GM19240 (cell line): ENCODE data around the gene MYH9.
"Not testable (repeated sequence)": the region's sequence is repeated elsewhere in the genome, so short reads cannot be mapped to it uniquely, and the experiment has no call there.

Experiments
- DNase-seq: peaks from one replicate; pipeline ENCODE4 v3.0.0; 2011; ENCODE audit warnings: low spot score; ENCODE audit not compliant: insufficient read length

MYH9 gene

DNA sequence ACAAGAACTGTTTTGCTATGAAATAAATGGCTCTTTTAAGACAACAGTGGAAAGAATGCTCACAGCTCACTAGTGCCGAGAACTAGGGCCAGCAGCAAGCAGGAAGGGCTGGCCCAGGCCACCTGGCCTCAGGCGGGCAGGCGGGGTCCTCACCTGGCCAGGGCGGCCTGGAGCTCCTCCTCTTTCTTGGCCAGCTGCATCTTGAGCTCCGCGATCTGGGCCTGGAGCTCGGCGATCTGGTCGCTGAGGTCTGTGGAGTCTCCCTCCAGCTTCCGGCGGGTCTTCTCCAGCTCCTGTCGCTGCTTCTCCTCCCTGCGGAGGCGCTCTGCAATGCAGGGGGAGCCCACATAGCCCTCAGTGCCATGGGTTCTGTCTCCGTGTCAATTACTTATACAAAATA lies 91.1 kb downstream of the MYH9 start:
- no peak for DNase-seq

DNA sequence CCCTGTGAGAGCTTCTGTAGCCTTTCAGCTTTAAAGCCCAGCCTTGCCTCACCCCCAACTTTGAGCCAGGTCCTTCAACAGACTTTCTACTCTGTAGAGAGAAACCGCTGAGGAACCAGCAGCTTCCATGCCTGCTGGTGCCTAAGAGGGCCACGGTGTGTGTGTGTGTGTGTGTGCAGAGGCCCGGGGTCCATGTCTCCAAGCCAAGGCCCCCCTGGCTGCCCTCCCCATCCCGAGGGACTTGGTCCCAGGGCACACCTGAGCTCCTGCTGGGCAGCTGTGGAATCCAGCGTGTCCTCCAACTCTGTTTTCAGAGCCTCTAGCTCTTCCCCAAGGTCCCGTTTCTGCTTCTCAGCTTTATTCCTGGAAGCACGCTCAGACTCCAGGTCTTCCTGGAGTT lies 92.5 kb downstream of the MYH9 start:
- no peak for DNase-seq

DNA sequence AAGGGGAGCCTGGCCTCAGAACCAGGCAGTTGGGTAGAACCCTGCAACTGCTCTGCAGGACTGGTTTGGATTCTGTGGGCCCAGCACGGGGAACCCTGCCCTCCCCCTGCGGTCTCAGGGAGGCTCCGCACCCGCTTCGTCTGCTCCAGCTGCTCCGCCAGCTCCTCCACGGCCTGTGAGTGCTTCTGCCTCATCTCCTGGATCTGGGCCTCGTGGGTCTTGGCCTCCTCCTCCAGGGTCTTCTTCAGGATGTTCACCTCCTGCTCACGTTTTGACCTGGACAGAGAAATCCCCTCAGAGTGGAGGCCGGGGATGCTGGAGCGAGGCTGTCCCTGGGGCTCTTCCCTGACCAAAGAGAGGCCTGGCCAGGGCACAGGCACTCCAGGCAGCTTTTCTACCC lies 93.0 kb downstream of the MYH9 start:
- no peak for DNase-seq

DNA sequence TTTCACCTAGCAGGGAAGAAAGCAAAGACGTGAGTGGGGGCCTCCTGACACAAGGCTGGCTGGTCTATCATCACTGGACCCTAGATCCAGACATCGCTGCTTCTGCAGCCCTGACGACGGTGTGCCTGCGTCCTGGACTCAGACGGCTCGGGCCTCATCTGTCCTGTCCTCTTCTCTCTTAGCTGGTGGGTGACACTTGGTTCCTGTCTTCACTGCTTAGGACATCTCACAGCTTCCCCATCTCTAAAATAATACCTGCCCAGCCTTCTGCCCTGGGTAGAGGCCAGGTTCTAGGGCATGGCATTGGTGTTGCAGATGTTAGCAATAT lies 93.5 kb downstream of the MYH9 start:
- DNase-seq = no peak

DNA sequence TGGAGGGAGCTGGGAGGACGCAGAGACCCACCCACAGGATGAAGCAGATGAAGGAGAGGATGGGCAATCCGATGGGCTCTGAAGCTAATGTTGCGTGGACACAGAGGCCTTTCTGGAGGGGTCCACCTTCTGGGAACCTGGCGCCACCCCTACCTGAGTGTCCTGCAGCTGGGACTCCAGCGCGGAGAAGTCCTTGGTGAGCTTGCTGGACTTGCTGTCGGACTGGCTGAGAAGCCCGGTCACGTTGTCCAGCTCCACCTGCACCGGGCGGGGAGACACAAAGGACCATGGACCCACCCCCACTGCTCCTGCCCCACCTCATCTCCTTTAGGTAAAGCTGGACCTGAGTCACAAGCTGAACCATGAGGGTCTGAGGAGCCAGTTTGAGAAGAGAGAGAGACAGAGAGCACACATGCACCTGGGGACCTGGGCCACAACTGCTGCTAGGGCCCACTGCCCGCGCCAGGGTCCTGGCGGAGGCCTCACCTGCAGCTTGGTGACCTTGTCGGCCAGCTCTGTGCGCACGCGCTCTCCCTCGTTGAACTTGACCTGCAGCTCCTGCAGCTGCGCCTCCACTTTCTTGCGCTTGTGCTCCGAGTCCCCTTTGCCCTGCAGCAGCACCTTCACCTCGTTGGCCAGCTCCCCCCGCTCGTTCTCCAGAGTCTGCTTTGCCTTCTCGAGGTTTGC lies 94.0 kb downstream of the MYH9 start:
- no peak for DNase-seq

DNA sequence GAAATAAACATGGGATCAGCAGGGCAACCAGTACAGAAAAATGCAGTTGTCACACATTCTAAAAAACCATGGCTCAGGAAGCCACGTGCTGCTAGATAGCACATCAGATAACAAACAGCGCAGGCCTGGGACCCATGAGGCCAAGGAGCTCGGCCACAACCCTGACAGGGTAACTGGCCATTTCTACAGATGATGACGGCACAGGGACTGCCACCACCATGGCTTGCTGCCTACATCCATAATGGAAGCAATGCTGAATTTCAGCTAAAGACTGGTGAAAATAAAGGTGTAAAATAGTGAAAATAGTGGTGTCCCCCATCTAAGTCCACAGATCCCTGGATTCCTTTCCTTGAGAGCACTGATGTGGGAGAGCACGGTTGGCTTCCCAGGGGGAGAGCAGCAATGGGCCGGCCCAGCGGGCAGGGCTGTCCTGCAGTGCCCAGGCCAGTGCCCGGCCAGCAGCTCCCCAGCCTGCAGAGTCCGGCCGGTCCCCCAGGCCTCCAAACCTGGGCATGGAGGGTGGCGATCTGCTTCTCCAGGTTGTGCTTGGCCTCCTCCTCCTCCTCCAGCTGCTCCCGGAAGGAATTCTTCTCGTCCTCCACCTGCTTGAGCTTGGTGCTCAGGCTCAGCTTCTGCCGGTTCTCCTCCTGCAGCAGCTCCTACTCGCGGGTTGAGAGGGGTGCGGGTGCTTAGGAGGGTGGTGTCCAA lies 94.8 kb downstream of the MYH9 start:
- DNase-seq = no peak

DNA sequence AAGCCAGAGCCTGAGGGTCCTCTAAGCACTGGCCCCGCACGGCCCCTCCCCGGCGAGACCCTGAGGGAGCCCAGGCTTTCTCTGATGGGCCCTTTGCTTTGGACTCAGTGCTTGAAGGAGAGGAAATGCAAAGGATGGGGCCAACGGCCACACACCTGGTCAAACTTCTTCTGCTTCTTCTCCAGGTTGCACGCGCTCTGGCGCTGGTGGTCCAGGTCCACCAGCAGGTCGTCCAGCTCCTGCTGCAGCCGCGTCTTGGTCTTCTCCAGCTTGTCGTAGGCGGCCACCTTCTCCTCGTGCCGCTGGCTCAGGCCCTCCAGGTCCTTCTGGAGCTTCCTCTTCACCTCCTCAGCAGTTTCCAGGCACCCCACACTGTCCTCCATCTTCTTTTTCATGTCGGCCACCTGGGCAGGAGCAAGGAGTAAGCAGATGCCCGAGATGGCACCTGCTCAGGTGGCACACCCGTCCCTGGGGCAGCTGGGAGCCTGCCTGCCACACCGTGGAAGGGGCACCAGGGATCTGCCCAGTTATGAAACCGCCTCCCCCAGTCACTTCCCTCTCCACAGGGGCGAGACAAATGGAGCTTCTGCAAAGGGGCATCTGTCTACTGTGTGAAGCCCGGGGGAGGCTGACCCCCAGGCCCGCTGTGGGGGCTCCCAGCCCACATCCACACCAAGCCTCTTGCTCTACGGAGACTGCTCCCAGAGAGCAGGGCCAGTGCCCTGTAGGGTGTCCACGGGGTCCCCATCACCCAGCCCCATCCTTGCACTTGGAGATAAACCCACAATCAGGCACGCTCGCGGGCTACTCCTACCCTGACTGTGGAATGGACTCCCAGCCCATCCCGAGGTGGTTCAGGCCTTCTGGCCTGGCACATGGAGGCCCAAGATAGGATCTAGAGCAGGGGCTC lies 95.7 kb downstream of the MYH9 start:
- DNase-seq = no peak

DNA sequence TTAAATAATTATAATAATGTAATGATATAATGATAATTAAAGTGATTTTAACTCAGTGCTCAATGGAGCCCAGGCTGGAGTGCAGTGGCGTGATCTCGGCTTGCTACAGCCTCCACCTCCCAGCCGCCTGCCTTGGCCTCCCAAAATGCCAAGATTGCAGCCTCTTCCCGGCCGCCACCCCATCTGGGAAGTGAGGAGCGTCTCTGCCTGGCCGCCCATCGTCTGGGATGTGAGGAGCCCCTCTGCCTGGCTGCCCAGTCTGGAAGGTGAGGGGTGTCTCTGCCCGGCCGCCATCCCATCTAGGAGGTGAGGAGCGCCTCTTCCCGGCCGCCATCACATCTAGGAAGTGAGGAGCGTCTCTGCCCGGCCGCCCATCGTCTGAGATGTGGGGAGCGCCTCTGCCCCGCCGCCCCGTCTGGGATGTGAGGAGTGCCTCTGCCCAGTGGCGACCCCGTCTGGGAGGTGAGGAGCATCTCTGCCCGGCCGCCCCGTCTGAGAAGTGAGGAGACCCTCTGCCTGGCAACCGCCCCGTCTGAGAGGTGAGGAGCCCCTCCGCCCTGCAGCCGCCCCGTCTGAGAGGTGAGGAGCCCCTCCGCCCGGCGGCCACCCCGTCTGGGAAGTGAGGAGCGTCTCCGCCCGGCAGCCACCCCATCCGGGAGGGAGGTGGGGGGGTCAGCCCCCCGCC lies 97.2 kb downstream of the MYH9 start:
- not testable (repeated sequence) for DNase-seq

DNA sequence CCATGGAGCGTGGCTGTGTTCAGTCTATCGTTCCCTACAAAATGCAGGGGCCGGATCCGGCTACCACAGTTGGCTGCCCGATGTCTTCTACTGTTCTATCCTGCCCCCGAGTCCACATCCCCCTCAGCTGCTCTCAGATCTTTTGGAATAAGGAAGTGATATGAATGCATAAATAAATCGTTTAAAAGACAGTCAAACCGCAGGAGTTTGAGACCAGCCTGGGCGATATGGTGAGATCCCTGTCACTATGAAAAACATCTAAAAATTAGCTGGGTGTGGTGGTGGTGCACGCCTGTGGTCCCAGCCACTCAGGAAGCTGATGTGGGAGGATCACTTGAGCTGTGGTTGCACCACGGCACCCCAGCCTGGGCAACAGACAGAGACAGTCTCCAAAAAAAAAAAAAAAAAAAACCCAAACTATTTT lies 97.8 kb downstream of the MYH9 start:
- DNase-seq = not testable (repeated sequence)

DNA sequence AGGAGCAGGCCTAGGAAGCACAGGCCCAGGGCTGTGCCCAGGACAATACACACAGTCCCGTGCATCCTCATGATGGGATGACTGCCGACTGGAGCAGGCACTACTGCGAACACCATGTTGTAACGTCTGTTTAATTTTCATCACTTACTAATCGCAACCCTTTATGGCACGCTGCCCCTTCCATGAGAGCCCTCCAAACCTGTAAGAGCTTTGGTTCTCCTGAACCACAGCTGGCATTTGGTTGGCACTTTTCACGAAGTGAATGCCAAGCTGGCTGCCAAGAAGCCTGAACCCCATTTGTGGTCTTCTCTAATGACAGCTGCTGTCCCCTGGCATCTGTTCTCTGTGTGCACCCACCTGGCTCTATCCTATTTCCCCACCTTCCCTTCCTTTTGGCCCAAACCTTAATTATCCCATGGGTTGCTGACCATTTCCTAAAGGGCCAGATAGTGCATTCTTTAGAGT lies 98.3 kb downstream of the MYH9 start:
- no peak for DNase-seq

DNA sequence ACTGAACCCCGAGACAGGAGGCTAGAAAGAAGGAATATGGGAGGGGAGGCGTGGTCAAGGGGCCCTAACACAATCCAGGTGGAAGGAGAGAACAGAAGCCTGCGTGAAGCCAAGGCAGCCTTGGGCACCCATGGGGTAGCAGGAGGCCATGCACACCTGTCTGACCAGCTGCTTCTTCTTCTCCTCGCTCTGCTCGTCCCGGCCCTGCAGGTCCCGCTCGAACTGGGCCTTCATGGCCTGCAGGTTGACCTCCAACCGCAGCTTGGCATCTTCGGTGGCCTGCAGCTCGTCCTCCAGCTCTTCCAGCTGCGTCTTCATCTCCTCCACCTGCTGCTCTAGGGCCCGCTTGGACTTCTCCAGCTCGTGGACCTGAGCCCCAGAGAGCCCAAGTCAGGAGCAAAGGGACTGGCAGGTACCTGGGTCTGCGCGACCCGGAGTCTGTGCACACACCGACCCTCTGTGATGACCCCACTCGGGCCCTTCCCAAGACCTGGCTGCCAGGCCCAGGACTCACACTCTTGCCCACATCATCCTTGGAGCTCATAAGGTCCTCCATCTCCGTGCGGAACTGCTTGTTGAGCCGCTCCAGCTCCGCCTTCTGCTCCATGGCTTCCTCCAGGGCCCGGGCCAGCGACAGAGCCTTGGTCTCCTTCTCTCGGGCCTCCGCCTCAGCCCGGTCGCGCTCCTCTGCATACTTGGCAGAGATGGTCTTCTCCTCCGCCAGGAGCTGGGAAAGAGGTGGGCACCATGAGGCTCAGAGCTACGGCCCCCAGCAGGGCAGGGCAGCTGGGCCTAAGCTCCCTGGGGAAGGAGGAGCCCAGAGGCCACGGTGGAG lies 99.0 kb downstream of the MYH9 start:
- no peak for DNase-seq

DNA sequence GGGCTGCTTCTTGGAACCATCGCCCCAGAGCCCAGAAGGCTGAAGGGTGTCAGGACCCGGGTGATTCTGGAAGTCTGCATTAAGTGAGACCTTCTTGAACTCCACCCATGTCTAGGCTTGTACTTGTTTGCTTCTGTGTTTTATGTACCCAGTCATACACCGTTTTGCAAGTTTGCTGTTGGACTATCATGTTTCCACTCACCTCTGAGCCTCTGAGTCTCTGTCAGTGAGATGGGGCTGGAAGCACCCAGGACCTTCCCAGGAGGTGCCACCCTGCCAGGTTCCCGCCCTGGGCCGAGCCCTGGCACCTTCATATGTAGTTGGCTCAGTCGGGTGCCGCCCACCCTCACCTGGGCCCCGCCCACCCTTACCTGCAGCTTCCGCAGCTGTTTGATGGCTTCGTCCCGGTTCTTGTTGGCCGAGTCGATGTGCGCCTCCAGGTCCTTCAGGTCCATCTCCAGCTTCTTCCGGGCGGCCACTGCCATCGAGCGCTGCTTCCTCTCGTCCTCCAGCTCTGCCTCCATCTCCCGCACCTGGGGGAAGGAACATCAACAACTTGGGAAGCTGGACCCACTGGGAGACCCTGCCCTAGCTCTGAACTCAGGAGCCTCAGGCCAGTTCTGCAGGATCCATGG lies 99.8 kb downstream of the MYH9 start:
- DNase-seq = no peak

DNA sequence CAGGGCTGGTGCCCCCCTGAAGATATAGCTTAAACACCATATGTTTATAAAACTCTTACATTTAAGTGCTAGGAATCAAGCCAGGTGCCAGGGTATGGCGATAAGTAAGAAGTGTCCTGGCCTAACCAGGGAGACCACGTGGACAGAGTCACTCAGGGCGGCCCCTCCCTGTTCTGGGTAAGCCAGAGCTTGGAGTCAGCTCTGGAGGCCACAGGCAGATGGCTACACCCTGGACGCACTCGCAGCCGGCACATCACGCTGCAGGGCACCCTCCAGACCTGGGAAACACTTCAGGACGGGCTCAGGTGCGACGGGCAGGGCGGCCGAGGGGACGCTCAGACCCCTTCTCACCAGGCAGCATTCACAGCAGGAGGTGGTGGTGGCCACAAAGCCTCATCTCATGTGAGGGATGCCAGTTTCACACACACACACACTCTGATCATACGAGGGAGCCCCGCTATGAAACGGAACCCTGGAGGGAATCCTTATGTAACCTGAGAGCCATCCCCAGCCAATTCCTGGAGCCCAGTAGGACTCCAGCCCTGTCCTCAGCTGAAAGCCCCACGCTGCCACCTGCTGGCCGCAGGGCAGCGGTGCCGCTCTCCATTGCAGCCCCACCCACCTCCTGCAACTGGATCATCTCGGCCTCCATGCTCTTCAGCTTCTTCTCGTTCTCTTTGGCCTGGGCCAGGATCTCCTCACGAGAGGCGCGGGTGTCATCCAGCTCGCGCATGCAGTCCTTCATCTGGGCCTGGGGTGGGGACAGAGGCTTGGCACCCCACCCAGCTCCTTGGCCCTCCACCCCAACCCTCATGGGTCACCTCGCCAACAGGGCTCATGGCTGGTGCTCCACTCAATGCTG lies 101.4 kb downstream of the MYH9 start:
- peak; percentile 75 for DNase-seq

DNA sequence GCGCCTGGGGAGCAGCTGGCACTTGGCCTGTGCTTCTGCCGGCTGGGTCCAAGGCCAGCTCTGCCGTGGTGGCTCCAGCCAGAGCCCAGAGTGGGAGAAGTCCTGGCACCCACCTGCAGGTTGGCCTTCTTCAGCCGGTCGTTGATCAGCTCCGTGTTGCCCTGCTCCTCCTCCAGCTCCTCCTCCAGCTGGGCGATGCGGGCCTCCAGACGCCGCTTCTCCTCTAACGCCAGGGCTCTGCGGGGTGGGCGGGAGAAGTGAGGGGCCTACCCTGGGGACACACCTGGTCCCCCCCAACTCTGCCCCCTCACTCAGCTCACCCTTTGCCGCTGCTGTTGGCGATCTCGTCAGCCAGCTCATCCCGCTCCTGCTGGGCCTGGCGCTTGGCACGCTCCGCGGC lies 102.2 kb downstream of the MYH9 start:
- no peak for DNase-seq

DNA sequence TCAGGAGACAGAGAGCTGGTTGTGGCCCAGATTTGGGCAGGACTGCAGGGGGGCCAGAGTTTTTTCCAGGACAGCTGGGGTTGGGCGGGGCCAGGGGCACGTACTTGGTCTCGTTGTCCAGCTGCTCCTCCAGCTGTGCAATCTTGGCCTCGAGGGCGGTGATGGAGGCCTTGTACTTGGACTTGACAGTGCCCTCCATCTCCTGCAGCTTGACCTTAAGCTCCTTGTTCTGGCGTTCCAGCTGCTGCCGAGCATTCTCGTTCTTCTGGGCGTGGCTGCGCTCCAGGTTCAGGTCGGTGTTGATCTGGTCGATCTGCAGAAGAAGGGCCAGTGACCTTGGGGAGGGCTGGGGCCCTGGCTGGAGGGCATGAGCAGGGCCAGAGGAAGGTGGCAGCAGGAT lies 102.8 kb downstream of the MYH9 start:
- DNase-seq = no peak

DNA sequence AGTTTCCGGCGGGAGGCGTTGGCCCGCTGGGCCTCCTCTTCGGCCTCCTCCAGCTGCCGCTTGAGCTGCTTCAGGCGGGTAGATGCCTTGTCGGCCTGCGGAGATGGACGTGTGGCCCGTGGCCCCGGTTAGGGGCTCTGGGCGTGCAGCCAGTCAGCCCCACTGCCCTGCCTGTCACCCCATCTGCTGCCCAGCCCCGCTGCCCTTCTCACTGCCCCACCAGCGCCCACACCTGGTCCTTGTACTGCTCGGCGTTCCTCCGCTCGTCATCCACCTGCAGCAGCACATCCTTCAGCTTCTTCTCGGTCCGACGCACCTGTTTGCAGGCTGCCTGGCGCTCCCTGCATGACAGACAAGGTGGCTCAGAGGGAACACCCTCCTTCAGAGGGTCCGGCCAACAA lies 103.6 kb downstream of the MYH9 start:
- DNase-seq = no peak

DNA sequence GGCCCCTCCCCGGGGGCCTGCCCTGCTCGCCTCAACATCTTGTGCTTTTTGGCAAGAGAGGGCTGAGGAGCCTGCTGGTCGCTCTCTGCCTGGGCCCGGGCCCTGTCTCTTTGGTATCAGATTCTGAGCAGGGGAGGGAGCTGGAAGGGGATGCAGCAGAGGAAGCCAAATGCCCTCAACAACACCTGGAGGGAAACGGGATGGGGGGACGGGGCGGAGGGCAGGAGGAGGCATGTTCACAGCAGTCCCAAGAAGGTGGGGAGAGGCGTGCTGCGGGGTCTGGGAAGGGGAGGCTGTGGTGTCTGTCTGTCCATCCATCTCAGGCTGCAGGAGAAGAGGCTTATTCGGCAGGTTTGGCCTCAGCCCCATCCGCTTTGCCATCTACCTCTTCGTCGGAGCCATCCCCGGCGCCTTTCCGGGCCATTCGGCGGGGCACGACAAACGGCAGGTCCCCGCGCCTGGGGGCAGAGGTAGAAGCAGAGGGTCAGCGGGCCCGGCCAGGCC lies 105.4 kb downstream of the MYH9 start:
- DNase-seq = no peak

DNA sequence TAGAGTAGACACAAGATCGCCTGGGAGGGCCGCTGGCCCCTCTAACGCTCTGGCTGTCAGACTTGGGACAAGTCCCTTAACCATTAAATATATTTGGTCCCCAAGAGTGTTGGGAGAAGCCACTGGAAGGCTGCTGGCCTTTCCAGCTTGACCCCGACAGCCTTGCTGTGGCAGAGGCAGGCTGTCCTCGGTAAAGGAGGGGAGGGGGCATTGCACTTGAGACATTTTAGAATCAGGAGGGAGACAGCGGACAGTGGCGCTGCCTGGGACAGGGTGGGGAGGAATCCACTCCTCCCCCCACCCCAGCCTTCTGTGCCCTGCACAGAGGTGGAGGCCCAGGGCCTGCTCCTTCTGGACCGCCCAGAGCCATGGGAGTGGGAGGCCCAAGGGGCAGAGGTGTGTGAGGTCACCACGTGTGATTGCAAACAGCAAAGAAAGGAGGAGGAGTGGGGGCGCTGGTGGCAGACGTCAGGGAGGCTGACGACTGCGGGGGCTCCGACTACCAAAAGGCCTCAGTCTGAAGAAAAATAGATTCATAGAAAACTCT lies 105.9 kb downstream of the MYH9 start:
- no peak for DNase-seq

DNA sequence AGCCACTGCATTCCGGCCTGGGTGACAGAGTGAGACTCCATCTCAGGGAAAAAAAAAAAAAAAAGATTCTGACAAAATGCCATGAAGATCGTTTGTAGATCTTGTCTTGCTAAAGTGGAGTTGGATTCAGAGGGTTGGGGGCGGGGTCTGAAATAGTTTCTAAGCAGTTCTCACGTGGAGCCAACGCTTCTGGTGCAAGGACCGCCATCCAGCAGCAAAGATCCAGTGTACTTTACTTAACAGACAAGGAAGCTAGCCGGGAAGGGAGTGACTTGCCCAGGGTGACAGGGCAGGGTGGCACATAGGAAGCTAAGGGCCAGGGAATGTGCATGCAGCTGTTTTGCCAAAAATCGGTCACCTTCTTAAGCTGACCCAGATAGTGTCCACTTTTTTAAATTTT lies 107.4 kb downstream of the MYH9 start:
- no peak for DNase-seq
